Measurements from ENCODE around the gene ADAMTS13.
A peak's percentile ranks its signal among the peaks of the same experiment; 100 is the strongest.

The ADAMTS13 gene

GRCh38 chr9:133468374-133468773, 46.2 kb downstream of the ADAMTS13 start:
- DNase-seq (ENCODE audit: low read depth, low spot score), result no peak
- no peak overlapping the region for H3K27ac ChIP-seq

- H3K27ac ChIP-seq, result no peak overlapping the region
- DNase-seq (ENCODE audit: low read depth, low spot score), result no peak
These were observed 46.7 kb downstream of the ADAMTS13 start for GRCh38 chr9:133468777-133469421.

- no peak for DNase-seq (ENCODE audit: low read depth, low spot score)
- H3K27ac ChIP-seq, result no peak overlapping the region
These were observed 48.3 kb downstream of the ADAMTS13 start for GRCh38 chr9:133470427-133470924.

- DNase-seq (ENCODE audit: low read depth, low spot score), result no peak
- no peak overlapping the region for H3K27ac ChIP-seq
These were observed 48.8 kb downstream of the ADAMTS13 start for GRCh38 chr9:133470988-133471387.

- DNase-seq (ENCODE audit: low read depth, low spot score), result no peak
- no peak overlapping the region for H3K27ac ChIP-seq
These were observed 49.5 kb downstream of the ADAMTS13 start for GRCh38 chr9:133471551-133472276.

- H3K27ac ChIP-seq, result no peak overlapping the region
- no peak for DNase-seq (ENCODE audit: low read depth, low spot score)
These were observed 50.1 kb downstream of the ADAMTS13 start for GRCh38 chr9:133472277-133472645.

GRCh38 chr9:133472753-133473378, 50.7 kb downstream of the ADAMTS13 start:
- no peak overlapping the region for H3K27ac ChIP-seq
- DNase-seq (ENCODE audit: low read depth, low spot score), result no peak

- no peak overlapping the region for H3K27ac ChIP-seq
- no peak for DNase-seq (ENCODE audit: low read depth, low spot score)
These were observed 51.6 kb downstream of the ADAMTS13 start for GRCh38 chr9:133473743-133474142.

- H3K27ac ChIP-seq, result no peak overlapping the region
- no peak for DNase-seq (ENCODE audit: low read depth, low spot score)
These were observed 52.0 kb downstream of the ADAMTS13 start for GRCh38 chr9:133474215-133474614.

- H3K27ac ChIP-seq, result no peak overlapping the region
- no peak for DNase-seq (ENCODE audit: low read depth, low spot score)
These were observed 52.7 kb downstream of the ADAMTS13 start for GRCh38 chr9:133474853-133475252.

GRCh38 chr9:133475292-133476012, 53.3 kb downstream of the ADAMTS13 start:
- no peak for DNase-seq (ENCODE audit: low read depth, low spot score)
- no peak overlapping the region for H3K27ac ChIP-seq

GRCh38 chr9:133476036-133476931, 54.1 kb downstream of the ADAMTS13 start:
- no peak for DNase-seq (ENCODE audit: low read depth, low spot score)

GRCh38 chr9:133476941-133477340, 54.8 kb downstream of the ADAMTS13 start:
- no peak overlapping the region for H3K27ac ChIP-seq
- DNase-seq (ENCODE audit: low read depth, low spot score), result no peak

More at GRCh38 chr9:133476036-133476931, 54.1 kb downstream of the ADAMTS13 start:
- no peak overlapping the region for H3K27ac ChIP-seq

- H3K27ac ChIP-seq, result no peak overlapping the region
- DNase-seq (ENCODE audit: low read depth, low spot score), result no peak
These were observed 55.3 kb downstream of the ADAMTS13 start for GRCh38 chr9:133477461-133477860.

- DNase-seq (ENCODE audit: low read depth, low spot score), result no peak
- H3K27ac ChIP-seq, result peak overlapping the region; percentile 38
These were observed 56.1 kb downstream of the ADAMTS13 start for GRCh38 chr9:133477992-133478850.

GRCh38 chr9:133478851-133479711, 56.9 kb downstream of the ADAMTS13 start, which contains the start of gene SLC2A6:
Gene SLC2A6, minus strand, starts transcription at chr9:133479099. Its CDS starts 40 bp downstream, at chr9:133479059.
- H3K27ac ChIP-seq, result peak within 1 kb of the TSS; percentile 38
- DNase-seq (ENCODE audit: low read depth, low spot score), result no peak

- no peak overlapping the region for H3K27ac ChIP-seq
- DNase-seq (ENCODE audit: low read depth, low spot score), result no peak
These were observed 61.4 kb downstream of the ADAMTS13 start for GRCh38 chr9:133483611-133484010.

Measured in epithelial cell of prostate (primary cell).